HFFc6 (cell line): ENCODE measurements around the gene P3H3. TPM values are rescaled to one million over a fixed set of nuclear protein-coding genes. Genes with fewer than 3 reads are reported as not detected.

Source experiments
- DNase-seq: peaks from one replicate; pipeline ENCODE4 v3.0.0-alpha.2; 2018
- H3K27ac Mint-ChIP-seq: 2 replicates; pipeline ENCODE4 v1.8.0; 2020; ENCODE audit warnings: mild to moderate bottlenecking, mixed read lengths
- H3K27me3 Mint-ChIP-seq: 2 replicates; pipeline ENCODE4 v1.8.0; 2021; ENCODE audit warnings: mild to moderate bottlenecking, moderate library complexity, mixed read lengths; ENCODE audit not compliant: insufficient read depth
- H3K36me3 Mint-ChIP-seq: 2 replicates; pipeline ENCODE4 v1.8.0; 2021; ENCODE audit warnings: low read depth, mixed read lengths
- H3K4me1 Mint-ChIP-seq: 2 replicates; pipeline ENCODE4 v1.8.0; 2020; ENCODE audit warnings: low read depth, mixed read lengths
- H3K4me3 Mint-ChIP-seq: 2 replicates; pipeline ENCODE4 v1.8.0; 2020; ENCODE audit warnings: mild to moderate bottlenecking, moderate library complexity, mixed read lengths
- H3K9me3 Mint-ChIP-seq: 2 replicates; pipeline ENCODE4 v1.8.0; 2020; ENCODE audit warnings: mild to moderate bottlenecking, mixed read lengths
- CTCF ChIP-seq: fragments of 200-600 bp; sonication (generic); IDR thresholded peaks from 2 replicates; pipeline ENCODE4 v1.5.0; 2021; ENCODE audit warnings: antibody characterized with exemption, mild to moderate bottlenecking
- total RNA-seq, 6 experiments: library from RNA; stranded (reverse); fragmentation: NEBNext Ultra II Directional; extraction: Animal tissue kit (Norgen Biotek cat#: 25700); gene quantifications; 2 replicates in 1 of 6; 3 replicates in 5 of 6; pipeline ENCODE4 v1.2.3, GENCODE V29; 2021

The P3H3 gene
- total RNA-seq, 6 experiments from 2014 or later, result 94.0 to 109 (median 103) TPM

GRCh38 chr12:6782850-6783566 lies 45.2 kb upstream of the P3H3 start:
- no peak for TF ChIP-seq CTCF
- DNase-seq, result no peak
- H3K27ac Mint-ChIP-seq, result no peak overlapping the region
- no peaks in the 10 kb centered on the region for H3K36me3 Mint-ChIP-seq
- H3K4me1 Mint-ChIP-seq, result peaks cover 14% of the 10 kb centered on the region
- no peaks in the 10 kb centered on the region for H3K9me3 Mint-ChIP-seq
- no peak overlapping the region for H3K4me3 Mint-ChIP-seq
- no peaks in the 10 kb centered on the region; the same call in none of the 2 replicates for H3K27me3 Mint-ChIP-seq

DNA sequence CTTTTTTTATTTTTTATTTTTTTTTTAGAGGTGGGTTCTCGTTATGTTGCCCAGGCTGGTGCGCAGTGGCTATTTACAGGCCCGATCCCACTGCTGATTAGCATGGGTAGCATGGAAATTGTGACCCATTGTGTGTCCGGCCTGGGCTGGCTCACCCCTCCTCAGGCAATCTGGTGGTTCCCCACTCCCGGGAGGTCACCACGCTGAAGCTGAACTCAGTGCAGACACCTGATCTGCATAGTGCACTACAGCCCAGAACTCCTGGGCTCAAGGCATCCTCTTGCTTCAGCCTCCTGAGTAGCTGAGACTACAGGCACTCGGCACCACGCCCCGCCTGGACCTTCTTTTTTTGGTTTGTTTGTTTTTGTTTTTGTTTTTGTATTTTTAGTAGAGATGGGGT lies 44.4 kb upstream of the P3H3 start:
- H3K9me3 Mint-ChIP-seq, result no peaks in the 10 kb centered on the region
- no peaks in the 10 kb centered on the region for H3K36me3 Mint-ChIP-seq
- no peak for DNase-seq
- H3K27me3 Mint-ChIP-seq, result peaks cover 2% of the 10 kb centered on the region
- H3K4me3 Mint-ChIP-seq, result no peak overlapping the region
- H3K4me1 Mint-ChIP-seq, result peaks cover 6% of the 10 kb centered on the region
- no peak for TF ChIP-seq CTCF
- no peak overlapping the region for H3K27ac Mint-ChIP-seq

DNA sequence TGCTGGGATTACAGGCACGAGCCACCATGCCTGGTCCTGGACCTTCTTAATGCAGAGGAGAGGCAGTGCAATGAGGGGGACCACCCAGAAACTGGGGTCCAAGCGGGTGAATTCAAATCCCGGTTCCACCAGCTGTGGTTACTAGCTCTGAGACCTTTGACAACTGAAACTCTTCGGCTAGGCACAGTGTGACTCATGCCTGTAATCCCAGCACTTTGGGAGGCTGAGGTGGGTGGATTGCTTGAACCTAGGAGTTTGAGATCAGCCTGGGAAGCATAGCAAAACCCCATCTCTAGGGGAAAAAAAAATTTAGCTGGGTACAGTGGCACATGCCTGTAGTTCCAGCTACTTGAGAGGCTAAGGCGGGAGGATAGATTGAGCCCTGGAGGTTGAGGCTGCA lies 43.9 kb upstream of the P3H3 start:
- Mint-ChIP-seq H3K27ac (no peak overlapping the region), H3K27me3 (peaks cover 2% of the 10 kb centered on the region), H3K9me3 (no peaks in the 10 kb centered on the region), H3K4me1 (0 out of 2 replicates have a peak, but pooled peaks cover 3% of the 10 kb centered on the region), H3K36me3 (no peaks in the 10 kb centered on the region), H3K4me3 (no peak overlapping the region)
- DNase-seq, result no peak
- TF ChIP-seq CTCF, result no peak

GRCh38 chr12:6784761-6785160 lies 43.4 kb upstream of the P3H3 start:
- TF ChIP-seq CTCF, result no peak
- H3K4me3 Mint-ChIP-seq, result no peak overlapping the region
- no peak for DNase-seq
- no peak overlapping the region for H3K27ac Mint-ChIP-seq
- 0 out of 2 replicates have a peak, but pooled peaks cover 7% of the 10 kb centered on the region for H3K4me1 Mint-ChIP-seq
- no peaks in the 10 kb centered on the region for H3K9me3 Mint-ChIP-seq
- no peaks in the 10 kb centered on the region for H3K36me3 Mint-ChIP-seq
- H3K27me3 Mint-ChIP-seq, result peaks cover 3% of the 10 kb centered on the region

GRCh38 chr12:6786416-6787094 lies 41.7 kb upstream of the P3H3 start:
- Mint-ChIP-seq H3K36me3 (no peaks in the 10 kb centered on the region), H3K27ac (no peak overlapping the region), H3K9me3 (no peaks in the 10 kb centered on the region), H3K27me3 (peaks cover 5% of the 10 kb centered on the region), H3K4me1 (0 out of 2 replicates have a peak, but pooled peaks cover 8% of the 10 kb centered on the region), H3K4me3 (no peak overlapping the region)
- DNase-seq, result no peak
- TF ChIP-seq CTCF, result no peak
